GM21381 (cell line): ENCODE measurements around the gene PRKCI.
"Not testable (repeated sequence)": the region's sequence is repeated elsewhere in the genome, so short reads cannot be mapped to it uniquely, and the experiment has no call there.

Experiments used
- ATAC-seq: cut with Tn5 transposase; IDR thresholded peaks from one replicate; pipeline ENCODE4 v1.9.1; 2021; ENCODE audit warnings: mild to moderate bottlenecking, moderate library complexity; ENCODE audit not compliant: unreplicated experiment

Gene PRKCI

DNA sequence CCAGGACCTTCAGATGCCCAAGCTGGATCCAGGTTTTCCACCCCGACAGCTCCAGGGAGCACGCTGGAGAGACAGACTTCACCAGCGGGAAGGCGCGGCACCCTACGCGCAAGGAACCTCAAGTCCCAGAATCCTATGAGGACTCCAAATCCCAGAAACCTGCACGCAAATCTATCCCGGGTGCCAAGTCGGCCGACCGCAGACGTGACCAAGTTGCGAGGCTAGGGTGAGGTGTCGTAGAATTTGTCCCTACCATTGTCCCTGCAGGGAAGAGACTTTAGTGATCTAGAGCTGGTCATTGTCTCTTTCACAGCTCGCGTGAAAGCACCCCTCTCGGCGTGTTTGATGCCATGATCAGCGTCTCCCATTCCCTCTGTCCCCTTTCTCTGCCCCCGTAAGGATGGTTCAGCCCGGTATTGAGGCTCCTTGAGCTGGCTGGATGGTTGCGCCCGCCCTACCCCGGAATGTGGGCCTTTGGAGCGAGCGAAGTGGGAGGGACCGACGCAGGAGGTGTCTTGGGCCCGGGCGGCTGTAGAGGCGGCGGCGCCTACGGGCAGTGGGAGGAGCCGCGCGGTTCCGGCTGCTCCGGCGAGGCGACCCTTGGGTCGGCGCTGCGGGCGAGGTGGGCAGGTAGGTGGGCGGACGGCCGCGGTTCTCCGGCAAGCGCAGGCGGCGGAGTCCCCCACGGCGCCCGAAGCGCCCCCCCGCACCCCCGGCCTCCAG is at the start of gene PRKCI:
TSS of gene PRKCI (plus strand) at position 501 of the 723 bp plus-strand sequence. CDS start 246 bp downstream, outside the sequence.
- ATAC-seq = peak; percentile 93

DNA sequence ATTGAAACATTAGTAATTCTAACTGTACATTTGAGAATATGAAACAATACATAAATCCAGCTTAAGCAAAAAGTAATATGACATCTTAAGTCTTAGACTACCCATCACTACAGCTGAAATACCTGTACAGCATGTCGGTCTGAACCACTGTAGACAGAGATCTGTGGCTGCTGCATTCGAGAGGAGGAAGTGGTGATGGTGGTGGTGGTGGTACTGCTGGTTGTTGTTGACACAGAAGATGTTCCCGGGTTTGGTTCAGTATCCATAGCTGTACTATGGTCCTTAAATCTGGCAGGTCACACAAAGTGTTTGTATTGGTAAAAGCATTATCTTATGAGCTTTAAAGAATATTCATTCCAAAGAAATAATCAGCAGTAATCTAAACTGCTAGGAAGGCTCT is 43.6 kb upstream of the PRKCI start:
- ATAC-seq = peak; percentile 28

DNA sequence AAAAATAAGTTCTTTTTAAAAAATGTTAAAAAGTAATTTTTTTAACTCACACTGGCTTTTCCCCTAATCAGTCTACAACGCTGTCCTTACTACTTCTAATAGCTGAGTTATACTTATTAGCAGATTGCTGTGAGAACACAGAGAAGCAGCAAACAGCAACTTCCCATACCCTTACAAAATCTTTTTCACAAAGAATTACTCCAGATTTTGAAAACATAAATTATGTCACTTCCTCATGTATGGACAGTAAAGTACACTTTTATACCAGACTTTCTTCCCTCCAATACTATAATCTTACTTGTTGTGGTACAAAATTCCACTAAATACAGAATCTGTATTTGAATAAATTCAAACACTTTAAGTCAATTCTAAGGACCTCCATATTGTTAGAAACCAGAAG is 42.8 kb upstream of the PRKCI start:
- no peak for ATAC-seq

DNA sequence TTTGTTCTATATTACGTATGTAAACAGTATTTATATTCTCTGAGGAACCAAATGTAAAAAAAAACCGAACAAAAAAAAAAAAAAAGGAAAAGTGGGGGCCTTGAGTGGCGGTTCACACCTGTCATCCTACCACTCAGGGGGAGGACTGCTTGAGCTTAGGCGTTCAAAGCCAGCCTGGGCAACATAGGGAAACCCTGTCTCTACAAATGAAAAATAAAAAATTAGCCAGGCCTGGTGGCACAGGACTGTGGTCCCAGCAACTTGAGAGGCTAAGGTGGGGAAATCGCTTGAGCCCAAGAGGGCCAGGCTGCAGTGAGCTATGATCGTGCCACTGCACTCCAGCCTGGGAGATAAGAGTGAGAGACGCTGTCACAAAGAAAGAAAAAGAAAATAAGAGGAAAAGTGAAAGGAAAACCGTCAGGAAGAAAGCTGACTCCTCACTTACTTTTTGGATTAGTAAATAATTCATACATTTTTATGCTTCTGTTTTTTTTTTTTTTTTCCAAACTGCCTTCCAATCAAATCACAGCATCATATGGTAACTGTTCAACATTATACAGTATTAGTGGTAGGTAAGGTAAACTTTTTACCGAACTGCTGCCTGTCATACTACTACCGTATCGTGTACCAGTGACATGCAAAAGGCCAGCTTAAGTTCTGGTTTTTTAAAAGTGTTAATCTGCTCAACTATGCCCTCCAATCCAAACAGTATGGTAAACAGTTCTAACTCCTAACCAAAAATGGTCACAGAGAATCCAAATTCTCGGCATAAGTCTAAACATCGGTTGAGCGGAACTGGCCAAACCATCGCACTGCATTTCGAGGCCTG is 41.9 kb upstream of the PRKCI start:
- peak; percentile 20 for ATAC-seq

DNA sequence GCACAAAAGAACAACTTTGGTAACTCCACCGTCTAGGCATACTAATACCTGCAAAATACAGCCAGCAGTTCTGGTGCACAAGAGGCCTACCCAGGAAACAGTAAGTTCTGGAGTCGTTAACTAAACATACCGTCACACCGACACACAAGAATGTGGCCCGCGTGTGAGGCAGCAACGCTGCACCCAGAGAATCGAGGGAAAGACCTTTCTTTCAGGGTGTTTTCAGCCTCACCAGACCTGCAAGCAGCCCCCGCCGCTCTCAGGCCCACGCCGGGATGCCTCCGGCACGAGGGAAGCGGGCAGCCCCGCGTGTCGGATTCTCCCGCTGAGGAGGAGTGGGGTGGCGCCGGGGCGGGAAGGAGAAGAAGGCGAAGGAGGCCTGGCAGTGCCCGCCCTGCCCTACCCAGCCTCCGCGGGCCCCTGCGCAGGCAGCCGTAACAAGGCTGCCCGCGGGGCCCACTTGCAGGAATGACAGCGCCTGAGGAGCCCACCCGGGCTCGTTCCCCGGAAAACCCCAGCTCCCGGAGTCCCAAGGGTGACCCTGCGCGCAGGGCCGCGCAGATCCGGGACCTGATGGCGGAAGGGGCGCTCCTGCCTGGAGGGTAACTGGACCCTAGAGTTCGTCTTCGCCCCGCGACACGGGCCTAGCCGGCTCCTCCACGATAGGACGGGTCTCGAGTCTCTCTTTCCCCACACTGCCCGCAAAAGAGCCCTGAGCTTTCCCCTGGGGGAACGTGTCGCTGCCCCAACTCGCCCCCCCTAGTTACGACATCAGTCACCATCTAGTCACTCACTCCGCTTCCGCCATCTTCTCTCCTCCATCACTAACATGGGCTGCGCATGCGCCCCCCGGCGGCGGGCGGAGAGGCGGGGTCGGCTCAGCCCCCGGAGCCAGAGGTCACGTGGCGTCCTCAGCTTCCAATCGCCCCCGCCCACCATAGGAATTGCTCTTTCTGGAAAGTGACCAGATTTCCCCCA is 41.0 kb upstream of the PRKCI start, which contains the start of gene PHC3:
TSS of gene PHC3 (minus strand) at position 826 of the 978 bp plus-strand sequence. CDS start at position 808, 18 bp downstream.
- peak; percentile 79 for ATAC-seq

DNA sequence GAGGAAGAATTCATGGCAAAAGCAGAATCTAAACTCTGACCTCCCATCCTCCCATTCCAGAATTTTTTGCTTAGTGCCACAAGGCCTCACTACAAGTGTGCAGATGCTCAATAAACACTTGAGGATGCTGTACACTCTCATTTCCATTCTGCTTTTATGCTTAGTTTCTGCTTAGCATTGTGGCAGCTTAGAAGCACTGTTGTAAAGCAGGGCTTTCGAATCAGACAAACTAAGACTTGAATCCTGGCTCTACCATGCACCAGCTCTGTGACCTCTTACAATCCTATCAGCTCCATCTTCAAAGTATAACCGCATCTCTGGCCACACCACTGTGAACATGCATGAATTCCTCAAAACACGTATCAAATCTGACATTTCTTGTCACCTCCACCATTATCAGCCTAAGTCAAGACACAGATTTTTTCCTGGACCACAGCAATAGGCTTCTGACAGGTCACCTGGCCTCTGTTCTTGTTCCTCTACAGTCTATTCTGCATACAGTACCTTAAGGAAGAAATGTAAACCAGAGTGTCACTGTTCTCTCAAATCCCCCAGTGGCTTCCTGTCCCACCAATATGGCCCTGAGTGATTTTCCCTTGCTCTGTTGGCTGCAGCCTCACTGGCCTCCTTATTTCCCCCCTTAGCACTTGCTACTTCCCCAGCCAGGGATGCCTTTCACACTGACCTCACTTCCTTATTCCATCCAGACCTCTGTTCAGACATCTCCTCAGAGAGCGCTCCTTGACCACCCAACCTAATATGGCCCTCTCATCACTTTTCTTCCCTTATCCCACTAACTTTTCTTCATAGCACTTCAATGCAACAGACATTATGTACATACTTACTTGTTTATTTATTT is 32.6 kb upstream of the PRKCI start:
- ATAC-seq = peak; percentile 27

DNA sequence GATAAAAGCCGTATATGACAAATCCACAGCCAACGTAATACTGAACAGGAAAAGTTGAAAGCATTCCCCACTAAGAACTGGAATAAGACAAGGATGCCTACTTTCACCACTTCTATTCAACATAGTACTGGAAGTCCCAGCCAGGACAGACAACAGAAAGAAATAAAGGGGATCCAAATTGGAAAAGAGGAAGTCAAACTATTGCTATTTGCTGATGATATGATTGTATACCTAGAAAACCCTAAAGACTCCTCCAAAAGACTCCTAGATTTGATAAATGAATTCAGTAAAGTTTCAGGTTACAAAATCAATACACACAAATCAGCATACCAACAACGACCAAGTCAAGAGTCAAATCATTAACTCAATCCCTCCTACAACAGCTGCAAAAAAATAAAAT is 26.5 kb upstream of the PRKCI start:
- not testable (repeated sequence) for ATAC-seq

DNA sequence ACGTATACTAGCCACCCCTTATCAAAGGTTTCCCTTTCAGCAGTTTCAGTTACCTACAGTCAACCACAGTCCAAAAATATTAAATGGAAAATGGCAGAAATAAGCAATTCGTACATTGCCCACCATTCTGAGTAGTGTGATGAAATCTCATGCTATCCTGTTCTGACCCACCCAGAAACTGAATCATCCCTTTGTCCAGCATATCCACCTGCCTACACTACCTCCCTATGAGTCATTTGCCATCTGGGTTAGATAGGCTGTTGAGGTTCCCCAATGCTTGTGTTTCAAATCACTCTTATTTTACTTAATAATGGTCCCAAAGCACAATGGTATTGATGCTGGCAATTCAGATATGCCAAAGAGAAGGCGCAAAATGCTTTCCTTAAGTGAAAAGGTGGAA is 25.4 kb upstream of the PRKCI start:
- no peak for ATAC-seq

DNA sequence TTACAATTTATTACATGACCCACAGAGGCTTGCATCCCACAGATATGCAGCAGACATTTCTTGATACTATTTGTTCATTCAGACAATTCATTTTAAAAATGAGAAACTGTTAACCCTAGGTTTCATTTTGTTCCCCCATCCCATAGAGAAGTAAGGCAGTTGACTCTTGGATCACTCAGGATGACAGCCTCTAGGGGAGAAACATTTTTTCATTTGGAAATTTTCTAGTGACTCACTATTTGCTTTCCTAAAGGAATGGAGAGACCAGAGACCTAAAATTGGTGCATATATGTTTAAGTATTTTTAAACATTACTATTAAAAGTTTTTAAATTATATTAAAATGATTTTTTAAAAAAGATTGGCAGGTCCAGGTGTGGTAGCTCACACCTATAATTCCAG is 21.2 kb upstream of the PRKCI start:
- ATAC-seq = no peak

DNA sequence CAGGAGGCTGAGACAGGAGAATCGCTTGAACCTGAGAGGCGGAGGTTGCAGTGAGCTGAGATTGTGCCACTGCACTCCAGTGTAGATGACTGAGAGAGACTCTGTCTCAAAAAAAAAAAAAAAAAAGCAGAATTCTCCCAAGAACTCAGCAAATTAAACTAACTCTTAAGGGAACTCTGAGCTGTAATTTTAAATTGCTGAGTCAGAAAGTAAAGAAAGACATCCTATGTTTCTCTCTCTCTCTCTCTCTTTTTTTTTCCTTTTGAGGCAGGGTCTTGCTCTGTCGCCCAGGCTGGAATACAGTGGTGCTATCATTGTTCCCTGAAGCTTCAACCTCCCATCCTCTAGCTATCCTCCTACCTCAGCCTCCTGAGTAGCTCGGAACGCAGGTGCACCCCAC is 20.7 kb upstream of the PRKCI start:
- ATAC-seq = no peak

DNA sequence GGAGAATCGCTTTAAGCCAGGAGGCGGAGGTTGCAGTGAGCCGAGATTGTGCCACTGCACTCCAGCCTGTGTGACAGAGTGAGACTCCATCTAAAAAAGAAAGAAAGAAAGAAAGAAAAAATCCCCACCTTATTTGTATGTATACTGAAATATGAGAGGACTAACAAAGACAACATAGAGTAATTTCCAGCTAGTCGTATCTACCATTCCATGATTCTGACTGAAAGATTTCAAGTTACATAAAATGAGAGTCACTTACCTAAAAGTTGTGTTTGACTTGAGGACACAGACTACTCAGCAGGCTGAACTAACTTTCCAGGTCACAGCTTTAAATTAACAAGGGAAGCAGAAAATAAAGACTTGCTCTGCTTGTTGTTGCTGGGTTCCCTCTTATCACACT is 18.8 kb upstream of the PRKCI start:
- ATAC-seq = no peak

DNA sequence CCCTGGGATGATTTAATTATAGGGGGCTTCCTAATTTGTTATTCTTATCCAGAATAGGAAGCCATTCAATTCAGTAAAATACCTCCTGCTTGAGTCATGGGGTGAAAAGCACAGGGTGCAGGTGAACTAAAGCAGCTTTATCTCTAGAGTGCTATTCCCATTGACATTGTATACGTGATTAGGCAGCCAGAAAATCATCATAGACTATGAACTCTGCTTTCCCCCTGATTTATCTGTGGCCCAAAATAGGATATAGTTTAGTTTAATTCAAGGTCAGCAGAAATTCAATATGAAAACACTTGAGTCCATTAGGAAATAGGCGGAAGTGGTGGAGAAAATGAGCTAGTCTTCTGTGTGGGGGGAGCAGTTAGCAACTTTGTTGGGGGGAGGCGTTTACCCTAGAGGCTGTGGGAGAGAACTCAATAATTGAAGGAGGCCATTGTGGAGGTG is 18.2 kb upstream of the PRKCI start:
- no peak for ATAC-seq

DNA sequence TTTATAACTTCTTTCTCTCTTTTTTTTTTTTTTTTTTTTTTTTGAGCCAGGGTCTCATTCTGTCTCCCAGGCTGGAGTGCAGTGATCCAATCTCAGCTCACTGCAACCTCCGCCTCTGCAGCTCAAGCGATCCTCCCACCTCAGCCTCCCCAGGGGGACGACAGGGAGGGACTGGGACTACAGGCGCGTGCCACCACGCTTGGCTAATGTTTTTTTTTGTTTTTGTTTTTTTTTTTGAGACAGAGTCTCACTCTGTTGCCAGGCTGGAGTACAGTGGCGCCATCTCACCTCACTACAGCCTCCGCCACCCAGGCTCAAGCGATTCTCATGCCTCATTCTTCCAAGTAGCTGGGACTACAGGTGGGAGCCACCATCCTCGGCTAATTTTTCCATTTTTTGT is 17.7 kb upstream of the PRKCI start:
- ATAC-seq = no peak

DNA sequence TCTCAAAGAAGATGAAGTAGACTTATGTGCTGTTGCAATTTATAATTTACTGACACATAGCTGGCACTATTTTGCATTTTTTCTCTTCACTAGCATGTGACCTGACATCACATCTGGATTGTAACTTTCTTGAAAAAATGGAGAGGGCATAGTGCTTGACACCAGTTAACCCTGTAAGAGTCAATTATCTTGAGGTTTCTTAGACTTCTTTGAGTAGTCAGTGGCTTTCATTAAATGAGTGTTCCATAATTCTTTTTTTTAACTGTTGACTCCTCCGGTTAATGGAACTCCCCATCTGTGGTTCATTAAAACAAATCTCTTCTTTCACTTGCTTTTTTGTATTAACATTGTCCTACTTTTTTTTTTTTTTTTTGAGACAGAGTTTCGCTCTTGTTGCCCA is 16.9 kb upstream of the PRKCI start:
- ATAC-seq = no peak

DNA sequence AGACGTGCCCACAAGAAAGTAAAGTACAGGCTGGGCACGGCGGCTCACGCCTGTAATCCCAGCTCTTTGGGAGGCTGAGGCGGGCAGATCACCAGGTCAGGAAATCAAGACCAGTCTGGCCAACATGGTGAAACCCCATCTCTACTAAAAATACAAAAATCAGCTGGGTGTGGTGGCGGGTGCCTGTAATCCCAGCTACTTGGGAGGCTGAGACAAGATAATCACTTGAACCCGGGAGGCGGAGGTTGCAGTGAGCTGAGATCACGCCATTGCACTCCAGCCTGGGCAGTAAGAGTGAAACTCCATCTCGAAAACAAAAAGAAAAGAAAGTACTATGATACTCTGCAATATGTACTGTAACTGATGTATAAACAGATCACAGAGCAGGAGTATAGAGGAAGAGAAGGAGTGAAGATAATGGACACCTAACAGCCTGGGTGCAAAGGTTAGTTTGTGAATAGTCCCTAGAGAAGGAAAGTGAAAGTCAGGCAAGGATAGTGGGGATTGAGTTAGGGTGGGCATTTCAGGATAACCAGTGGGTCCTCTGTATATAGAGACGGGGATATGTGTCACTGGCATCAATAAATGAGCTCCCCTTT is 16.0 kb upstream of the PRKCI start:
- ATAC-seq = not testable (repeated sequence)

DNA sequence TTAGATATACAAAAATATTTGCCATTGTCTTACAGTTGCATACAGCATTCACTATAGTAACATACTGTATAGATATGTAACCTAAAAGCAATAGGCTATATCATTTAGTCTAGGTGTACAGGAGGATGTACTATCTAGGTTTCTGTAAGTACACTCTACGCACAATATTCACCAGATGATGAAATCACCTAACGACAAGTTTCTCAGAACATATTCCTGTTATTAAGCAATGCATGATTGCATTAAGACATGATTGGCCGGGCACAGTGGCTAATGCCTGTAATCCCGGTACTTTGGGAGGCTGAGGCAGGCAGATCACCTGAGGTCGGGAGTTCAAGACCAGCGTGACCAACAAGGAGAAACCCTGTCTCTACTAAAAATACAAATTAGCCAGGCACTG is 14.5 kb upstream of the PRKCI start:
- no peak for ATAC-seq

DNA sequence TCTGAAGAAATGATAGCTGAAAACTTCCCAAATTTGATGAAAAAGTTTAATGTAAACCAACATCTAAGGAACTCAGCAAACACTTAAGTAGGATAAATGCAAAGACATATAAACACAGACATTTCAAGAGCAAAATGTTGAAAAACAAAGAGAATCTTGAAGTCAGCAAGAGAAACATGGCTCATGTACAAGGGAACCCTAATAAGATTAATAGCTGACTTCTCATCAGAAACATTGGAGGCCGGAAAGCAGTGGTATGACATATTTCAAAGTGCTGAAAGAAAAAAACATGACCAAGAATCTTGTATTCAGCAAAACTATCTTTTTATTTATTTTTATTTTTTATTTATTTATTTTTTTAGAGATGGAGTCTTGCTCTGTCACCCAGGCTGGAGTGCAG is 10.6 kb upstream of the PRKCI start:
- ATAC-seq = no peak

DNA sequence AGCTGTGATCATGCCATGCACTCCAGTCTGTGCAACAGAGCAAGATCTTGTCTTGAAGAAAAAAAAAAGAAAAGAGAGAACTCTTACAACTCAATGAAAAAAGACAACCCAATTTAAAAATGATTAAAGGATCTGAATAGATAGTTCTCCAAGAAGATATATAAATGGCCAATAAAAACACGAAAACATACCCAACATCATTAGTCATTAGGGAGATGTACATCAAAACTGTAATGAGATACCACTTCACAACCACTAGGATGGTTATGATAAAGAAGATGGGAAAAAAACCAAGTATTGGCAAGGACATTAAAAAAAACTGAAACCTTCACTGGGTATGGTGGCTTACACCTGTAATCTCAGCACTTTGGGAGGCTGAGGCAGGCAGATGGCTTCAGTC is 2.4 kb upstream of the PRKCI start:
- ATAC-seq = no peak

DNA sequence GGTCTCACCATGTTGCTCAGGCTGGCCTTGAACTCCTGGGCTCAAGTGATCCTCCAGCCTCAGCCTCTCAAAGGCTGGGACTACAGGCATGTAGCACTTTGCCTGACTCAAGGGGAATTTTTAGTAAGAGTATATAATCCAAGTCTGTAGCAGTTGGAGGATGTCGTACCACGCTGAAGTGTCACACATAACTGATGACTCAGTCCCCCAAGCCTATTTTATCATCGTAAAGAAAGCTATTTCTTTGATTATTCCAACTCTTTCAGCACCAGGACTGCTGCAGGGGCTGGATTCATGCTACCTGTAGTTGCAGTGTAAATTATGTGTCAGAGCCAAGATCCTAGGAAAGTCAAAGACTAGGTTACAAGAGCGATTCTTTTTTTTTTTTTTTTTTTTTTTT is 1.4 kb upstream of the PRKCI start:
- no peak for ATAC-seq
